ENCODE results near the gene TRAF5.
A peak's percentile ranks its signal among the peaks of the same experiment; 100 is the strongest.

Gene TRAF5

GRCh38 chr1:211355873-211356272 lies 29.2 kb downstream of the TRAF5 start:
- no peak overlapping the region for H3K4me3 ChIP-seq (ENCODE audit: insufficient read depth in 1 of 2, low read depth in 1 of 2, low read length in 2 of 2)
- H3K79me1 ChIP-seq (replicated peaks; ENCODE audit: low read length, poor library complexity, severe bottlenecking): peaks cover 21% of the 10 kb centered on the region
- H3K4me2 ChIP-seq (ENCODE audit: low read length, poor library complexity, severe bottlenecking): no peak overlapping the region
- no peak for DNase-seq
- no peak overlapping the region for H2BK12ac ChIP-seq (ENCODE audit: low read length in 2 of 2)
- no peak overlapping the region for H3K18ac ChIP-seq (ENCODE audit: low read depth in 1 of 2, low read length in 2 of 2)
- no peak overlapping the region for H3K4ac ChIP-seq (ENCODE audit: low read depth in 1 of 2, low read length in 2 of 2)
- no peak overlapping the region for H2AK5ac ChIP-seq (ENCODE audit: low read length, severe bottlenecking)
- WGBS: 100% methylated on average over 4 of the region's 4 CpGs
- no peak overlapping the region for H3K23ac ChIP-seq (ENCODE audit: low read length in 2 of 2)
- no peak overlapping the region for H4K8ac ChIP-seq (ENCODE audit: low read length)
- H2AFZ ChIP-seq (ENCODE audit: low read depth, low read length): no peak overlapping the region
- no peaks in the 10 kb centered on the region for H3K9me3 ChIP-seq (ENCODE audit: control insufficient read depth, low read length)
- no peak overlapping the region for H2BK15ac ChIP-seq (ENCODE audit: low read depth, poor library complexity, severe bottlenecking)
- H3K27ac ChIP-seq (ENCODE audit: low read length, poor library complexity, severe bottlenecking): no peak overlapping the region
- H2BK120ac ChIP-seq (ENCODE audit: low read depth, low read length): no peak overlapping the region
- no peaks in the 10 kb centered on the region for H3K27me3 ChIP-seq (ENCODE audit: control insufficient read depth in 1 of 2, insufficient read depth in 1 of 2, low read length in 2 of 2)
- peaks cover 5% of the 10 kb centered on the region for H3K4me1 ChIP-seq (ENCODE audit: control insufficient read depth, insufficient read depth, low read depth, low read length)
- no peak overlapping the region for H4K91ac ChIP-seq (ENCODE audit: low read length)
- H3K14ac ChIP-seq (ENCODE audit: low read length in 2 of 2): no peak overlapping the region
- H3K9ac ChIP-seq (ENCODE audit: low read length): no peak overlapping the region
- no peak overlapping the region for H2BK5ac ChIP-seq (ENCODE audit: low read depth, low read length, poor library complexity, severe bottlenecking)
- H3K36me3 ChIP-seq (ENCODE audit: control insufficient read depth in 1 of 2, insufficient read depth in 2 of 2, low read depth in 1 of 2, low read length in 2 of 2): peaks cover 10 to 23% of the 10 kb centered on the region in 2 experiments

GRCh38 chr1:211356723-211357407 lies 30.2 kb downstream of the TRAF5 start:
- Histone ChIP-seq H2BK12ac (ENCODE audit: low read length in 2 of 2) (no peak overlapping the region), H4K91ac (ENCODE audit: low read length) (no peak overlapping the region), H3K27me3 (ENCODE audit: control insufficient read depth in 1 of 2, insufficient read depth in 1 of 2, low read length in 2 of 2) (no peaks in the 10 kb centered on the region), H3K4me2 (ENCODE audit: low read length, poor library complexity, severe bottlenecking) (no peak overlapping the region), H3K4me1 (ENCODE audit: control insufficient read depth, insufficient read depth, low read depth, low read length) (peaks cover 5% of the 10 kb centered on the region), H3K18ac (ENCODE audit: low read depth in 1 of 2, low read length in 2 of 2) (no peak overlapping the region), H3K4me3 (ENCODE audit: insufficient read depth in 1 of 2, low read depth in 1 of 2, low read length in 2 of 2) (no peak overlapping the region), H3K14ac (ENCODE audit: low read length in 2 of 2) (no peak overlapping the region), H2BK120ac (ENCODE audit: low read depth, low read length) (no peak overlapping the region), H3K9ac (ENCODE audit: low read length) (peak overlapping the region; percentile 23), H2BK15ac (ENCODE audit: low read depth, poor library complexity, severe bottlenecking) (no peak overlapping the region), H2AFZ (ENCODE audit: low read depth, low read length) (no peak overlapping the region), H3K23ac (ENCODE audit: low read length in 2 of 2) (no peak overlapping the region), H3K79me1 (replicated peaks; ENCODE audit: low read length, poor library complexity, severe bottlenecking) (peaks cover 17% of the 10 kb centered on the region), H2BK5ac (ENCODE audit: low read depth, low read length, poor library complexity, severe bottlenecking) (no peak overlapping the region), H4K8ac (ENCODE audit: low read length) (no peak overlapping the region), H3K4ac (ENCODE audit: low read depth in 1 of 2, low read length in 2 of 2) (no peak overlapping the region), H2AK5ac (ENCODE audit: low read length, severe bottlenecking) (no peak overlapping the region), H3K36me3 (ENCODE audit: control insufficient read depth in 1 of 2, insufficient read depth in 2 of 2, low read depth in 1 of 2, low read length in 2 of 2) (peaks cover 16 to 23% of the 10 kb centered on the region in 2 experiments), H3K9me3 (ENCODE audit: control insufficient read depth, low read length) (no peaks in the 10 kb centered on the region), H3K27ac (ENCODE audit: low read length, poor library complexity, severe bottlenecking) (no peak overlapping the region)
- 72% methylated on average over 4 of the region's 5 CpGs for WGBS
- no peak for DNase-seq

DNA sequence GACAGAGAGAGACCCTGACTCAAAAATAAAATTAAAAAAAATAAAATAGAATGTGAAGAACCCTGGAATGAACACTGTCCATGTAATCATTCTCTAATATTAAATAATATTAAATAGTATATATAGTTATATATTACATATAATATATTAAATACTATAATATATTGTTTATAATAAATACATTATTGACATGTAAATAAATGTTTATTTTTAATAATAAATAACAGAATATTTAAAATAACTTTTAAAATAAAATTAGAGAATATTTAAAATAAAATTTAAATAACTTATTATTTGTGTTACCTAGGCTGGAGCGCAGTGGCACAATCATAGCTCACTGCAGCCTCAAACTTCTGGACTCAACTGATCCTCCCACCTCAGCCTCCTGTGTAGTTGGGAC lies 32.1 kb downstream of the TRAF5 start:
- no peak overlapping the region for H2BK15ac ChIP-seq (ENCODE audit: low read depth, poor library complexity, severe bottlenecking)
- no peak overlapping the region for H3K14ac ChIP-seq (ENCODE audit: low read length in 2 of 2)
- H3K27me3 ChIP-seq (ENCODE audit: control insufficient read depth in 1 of 2, insufficient read depth in 1 of 2, low read length in 2 of 2): no peaks in the 10 kb centered on the region
- H3K23ac ChIP-seq (ENCODE audit: low read length in 2 of 2): no peak overlapping the region
- H3K4ac ChIP-seq (ENCODE audit: low read depth in 1 of 2, low read length in 2 of 2): no peak overlapping the region
- H3K18ac ChIP-seq (ENCODE audit: low read depth in 1 of 2, low read length in 2 of 2): no peak overlapping the region
- no peak overlapping the region for H3K27ac ChIP-seq (ENCODE audit: low read length, poor library complexity, severe bottlenecking)
- no peak overlapping the region for H2AK5ac ChIP-seq (ENCODE audit: low read length, severe bottlenecking)
- no peaks in the 10 kb centered on the region for H3K9me3 ChIP-seq (ENCODE audit: control insufficient read depth, low read length)
- no peak overlapping the region for H2BK120ac ChIP-seq (ENCODE audit: low read depth, low read length)
- H4K91ac ChIP-seq (ENCODE audit: low read length): no peak overlapping the region
- no peak overlapping the region for H2AFZ ChIP-seq (ENCODE audit: low read depth, low read length)
- H3K4me3 ChIP-seq (ENCODE audit: insufficient read depth in 1 of 2, low read depth in 1 of 2, low read length in 2 of 2): no peak overlapping the region
- no peak overlapping the region for H4K8ac ChIP-seq (ENCODE audit: low read length)
- no peak overlapping the region for H3K9ac ChIP-seq (ENCODE audit: low read length)
- H2BK12ac ChIP-seq (ENCODE audit: low read length in 2 of 2): no peak overlapping the region
- H2BK5ac ChIP-seq (ENCODE audit: low read depth, low read length, poor library complexity, severe bottlenecking): no peak overlapping the region
- DNase-seq: no peak
- H3K79me1 ChIP-seq (replicated peaks; ENCODE audit: low read length, poor library complexity, severe bottlenecking): peaks cover 8% of the 10 kb centered on the region
- no CpG with 5 or more reads among the region's 1 CpG for WGBS
- H3K4me2 ChIP-seq (ENCODE audit: low read length, poor library complexity, severe bottlenecking): no peak overlapping the region
- H3K4me1 ChIP-seq (ENCODE audit: control insufficient read depth, insufficient read depth, low read depth, low read length): peaks cover 3% of the 10 kb centered on the region
- H3K36me3 ChIP-seq (ENCODE audit: control insufficient read depth in 1 of 2, insufficient read depth in 2 of 2, low read depth in 1 of 2, low read length in 2 of 2): peaks cover 16 to 19% of the 10 kb centered on the region in 2 experiments

- H3K79me1 ChIP-seq (replicated peaks; ENCODE audit: low read length, poor library complexity, severe bottlenecking): peaks cover 3% of the 10 kb centered on the region
- H2BK15ac ChIP-seq (ENCODE audit: low read depth, poor library complexity, severe bottlenecking): no peak overlapping the region
- no peak overlapping the region for H3K4me3 ChIP-seq (ENCODE audit: insufficient read depth in 1 of 2, low read depth in 1 of 2, low read length in 2 of 2)
- no peak overlapping the region for H3K4me2 ChIP-seq (ENCODE audit: low read length, poor library complexity, severe bottlenecking)
- no peak overlapping the region for H2BK5ac ChIP-seq (ENCODE audit: low read depth, low read length, poor library complexity, severe bottlenecking)
- no peak overlapping the region for H3K23ac ChIP-seq (ENCODE audit: low read length in 2 of 2)
- H3K4ac ChIP-seq (ENCODE audit: low read depth in 1 of 2, low read length in 2 of 2): no peak overlapping the region
- no peaks in the 10 kb centered on the region for H3K27me3 ChIP-seq (ENCODE audit: control insufficient read depth in 1 of 2, insufficient read depth in 1 of 2, low read length in 2 of 2)
- peaks cover 15 to 16% of the 10 kb centered on the region in 2 experiments for H3K36me3 ChIP-seq (ENCODE audit: control insufficient read depth in 1 of 2, insufficient read depth in 2 of 2, low read depth in 1 of 2, low read length in 2 of 2)
- no peak overlapping the region for H4K91ac ChIP-seq (ENCODE audit: low read length)
- H3K18ac ChIP-seq (ENCODE audit: low read depth in 1 of 2, low read length in 2 of 2): no peak overlapping the region
- H3K27ac ChIP-seq (ENCODE audit: low read length, poor library complexity, severe bottlenecking): no peak overlapping the region
- H3K14ac ChIP-seq (ENCODE audit: low read length in 2 of 2): no peak overlapping the region
- H3K9me3 ChIP-seq (ENCODE audit: control insufficient read depth, low read length): no peaks in the 10 kb centered on the region
- H2AFZ ChIP-seq (ENCODE audit: low read depth, low read length): no peak overlapping the region
- H2BK12ac ChIP-seq (ENCODE audit: low read length in 2 of 2): no peak overlapping the region
- 95% methylated on average over 3 of the region's 3 CpGs for WGBS
- H4K8ac ChIP-seq (ENCODE audit: low read length): no peak overlapping the region
- H3K4me1 ChIP-seq (ENCODE audit: control insufficient read depth, insufficient read depth, low read depth, low read length): peaks cover 3% of the 10 kb centered on the region
- H3K9ac ChIP-seq (ENCODE audit: low read length): no peak overlapping the region
- DNase-seq: no peak
- no peak overlapping the region for H2AK5ac ChIP-seq (ENCODE audit: low read length, severe bottlenecking)
- no peak overlapping the region for H2BK120ac ChIP-seq (ENCODE audit: low read depth, low read length)
Observed at GRCh38 chr1:211359876-211360275, 33.2 kb downstream of the TRAF5 start.

All from mesenchymal stem cell (in vitro differentiated cells and primary cell).